H1 (cell line): Measurements from ENCODE around the gene CTF1. TPM values are rescaled to one million over a fixed set of nuclear protein-coding genes. Genes with fewer than 3 reads are reported as not detected.

Experiments
- CTCF ChIA-PET: fragments of 300-600 bp; sonication (Branson Sonifier 250); formaldehyde crosslinking; loops from one replicate; lab custom pipeline; 2021; ENCODE audit not compliant: partially characterized antibody; lab: Charles Lee
- POLR2A ChIA-PET: fragments of 300-600 bp; sonication (Branson Sonifier 250); formaldehyde crosslinking; loops from one replicate; lab custom pipeline; 2021; ENCODE audit warnings: inconsistent platforms; ENCODE audit not compliant: partially characterized antibody; lab: Charles Lee
- DNase-seq, 2 experiments: peaks; one replicate each; pipeline versions ENCODE4 v3.0.0 to v3.0.0-alpha.2; 2010 to 2022; ENCODE audit warnings: low spot score in 2 of 2, low read depth in 1 of 2, mixed read lengths in 1 of 2
- FAIRE-seq: peaks from 2 replicates; lab custom pipeline; 2011; peaks lifted over from hg19 to GRCh38; lab: Jason Lieb, UNC
- H2AFZ ChIP-seq: 2 replicates; pipeline ENCODE4 v1.8.1; 2012; ENCODE audit warnings: low read length, inconsistent platforms
- H2AK5ac ChIP-seq: 2 replicates; pipeline ENCODE4 v1.6.1; 2013; ENCODE audit warnings: low read depth, low read length
- H2BK120ac ChIP-seq: replicated peaks from 2 replicates; pipeline ENCODE3; 2013; ENCODE audit warnings: low read depth, low read length, inconsistent platforms
- H2BK12ac ChIP-seq: 2 replicates; pipeline ENCODE4 v1.6.1; 2013; ENCODE audit warnings: low read depth, low read length
- H2BK15ac ChIP-seq: 2 replicates; pipeline ENCODE4 v1.6.1; 2013; ENCODE audit warnings: low read length
- H2BK20ac ChIP-seq: 2 replicates; pipeline ENCODE4 v1.6.1; 2013; ENCODE audit warnings: low read length
- H2BK5ac ChIP-seq: 2 replicates; pipeline ENCODE4 v1.6.1; 2013; ENCODE audit warnings: low read depth, low read length
- H3K14ac ChIP-seq: 2 replicates; pipeline ENCODE4 v1.6.1; 2013; ENCODE audit warnings: inconsistent platforms; ENCODE audit not compliant: insufficient read length
- H3K18ac ChIP-seq: 2 replicates; pipeline ENCODE4 v1.6.1; 2013; ENCODE audit warnings: low read length; ENCODE audit errors: extremely low read depth
- H3K23ac ChIP-seq: 2 replicates; pipeline ENCODE4 v1.6.1; 2013; ENCODE audit warnings: inconsistent platforms; ENCODE audit not compliant: insufficient read length
- H3K23me2 ChIP-seq: 2 replicates; pipeline ENCODE4 v1.6.1; 2013; ENCODE audit warnings: low read depth, low read length
- H3K27ac ChIP-seq: 2 replicates; pipeline ENCODE4 v1.6.1; 2011; ENCODE audit warnings: low read depth, low read length, inconsistent platforms
- H3K27me3 ChIP-seq, 4 experiments: replicated peaks in 1 of 4; 1 replicate in 1 of 4; 2 replicates in 3 of 4; pipeline versions ENCODE4 v1.6.1 to v1.8.1; 2011 to 2013; ENCODE audit warnings: low read length in 3 of 4, mild to moderate bottlenecking in 3 of 4, inconsistent platforms in 2 of 4, mixed read lengths in 2 of 4, moderate library complexity in 1 of 4; ENCODE audit not compliant: control insufficient read depth in 3 of 4, insufficient read depth in 3 of 4; ENCODE audit errors: extremely low read depth in 1 of 4
- H3K36me3 ChIP-seq, 4 experiments: 2 replicates each; pipeline versions ENCODE4 v1.6.1 to v1.8.1; 2011 to 2013; ENCODE audit warnings: mild to moderate bottlenecking in 4 of 4, low read length in 3 of 4, moderate library complexity in 2 of 4, control low read depth in 1 of 4, inconsistent platforms in 1 of 4; ENCODE audit not compliant: insufficient read depth in 4 of 4, control insufficient read depth in 2 of 4
- H3K4ac ChIP-seq: replicated peaks from 2 replicates; pipeline ENCODE3; 2013; ENCODE audit warnings: low read length, low read depth, mixed read lengths, inconsistent platforms; ENCODE audit not compliant: insufficient read length
- H3K4me1 ChIP-seq, 4 experiments: replicated peaks in 1 of 4; 1 replicate in 1 of 4; 2 replicates in 3 of 4; pipeline versions ENCODE4 v1.6.1 to v1.8.1; 2011 to 2013; ENCODE audit warnings: low read length in 3 of 4, inconsistent platforms in 2 of 4, mixed read lengths in 1 of 4; ENCODE audit not compliant: insufficient read depth in 4 of 4, control insufficient read depth in 3 of 4
- H3K4me2 ChIP-seq, 2 experiments: 2 replicates each; pipeline versions ENCODE4 v1.6.1 to v1.8.1; 2011 to 2013; ENCODE audit warnings: low read depth in 2 of 2, low read length in 2 of 2, control low read depth in 1 of 2, inconsistent platforms in 1 of 2, mild to moderate bottlenecking in 1 of 2; ENCODE audit not compliant: insufficient read depth in 1 of 2
- H3K4me3 ChIP-seq, 4 experiments: fragments of 200-600, 300-600 bp in 1 of 4; sonication (generic), shearing (Covaris generic), sonication (Bioruptor Twin) in 1 of 4; 2 replicates each; pipeline versions ENCODE4 v1.5.1 to v1.8.1; 2011 to 2016; ENCODE audit warnings: low read length in 4 of 4, low read depth in 3 of 4, control low read depth in 2 of 4, inconsistent platforms in 2 of 4, mild to moderate bottlenecking in 2 of 4, mixed read lengths in 1 of 4, moderate library complexity in 1 of 4; ENCODE audit not compliant: insufficient read depth in 2 of 4; ENCODE audit errors: extremely low read depth in 1 of 4
- H3K56ac ChIP-seq: replicated peaks from 2 replicates; pipeline ENCODE3; 2013; ENCODE audit warnings: low read depth, mild to moderate bottlenecking, mixed read lengths, low read length, inconsistent platforms; ENCODE audit not compliant: insufficient read length
- H3K79me1 ChIP-seq: 2 replicates; pipeline ENCODE4 v1.6.1; 2013; ENCODE audit warnings: low read depth, low read length, control low read depth
- H3K79me2 ChIP-seq, 2 experiments: 2 replicates each; pipeline versions ENCODE4 v1.6.1 to v1.8.1; 2012 to 2013; ENCODE audit warnings: low read length in 2 of 2, mild to moderate bottlenecking in 2 of 2, inconsistent platforms in 1 of 2; ENCODE audit not compliant: insufficient read depth in 2 of 2, control insufficient read depth in 1 of 2
- H3K9ac ChIP-seq, 4 experiments: replicated peaks in 1 of 4; 1 replicate in 1 of 4; 2 replicates in 3 of 4; pipeline versions ENCODE4 v1.6.1 to v1.8.1; 2011 to 2013; ENCODE audit warnings: low read depth in 3 of 4, low read length in 3 of 4, control low read depth in 2 of 4, mild to moderate bottlenecking in 2 of 4, moderate library complexity in 2 of 4, inconsistent platforms in 1 of 4; ENCODE audit errors: extremely low read depth in 1 of 4
- H3K9me3 ChIP-seq, 2 experiments: 2 replicates each; pipeline versions ENCODE4 v1.6.1 to v1.8.1; 2012 to 2013; ENCODE audit warnings: mild to moderate bottlenecking in 2 of 2, moderate library complexity in 2 of 2, control low read depth in 1 of 2, inconsistent platforms in 1 of 2, low read depth in 1 of 2, low read length in 1 of 2, mixed read lengths in 1 of 2; ENCODE audit not compliant: insufficient read depth in 2 of 2
- H4K20me1 ChIP-seq, 2 experiments: replicated peaks in 1 of 2; 2 replicates each; pipeline versions ENCODE3 to v1.8.1; 2011 to 2013; ENCODE audit warnings: inconsistent platforms in 2 of 2, low read length in 2 of 2, mild to moderate bottlenecking in 1 of 2; ENCODE audit not compliant: insufficient read depth in 2 of 2, control insufficient read depth in 1 of 2
- H4K5ac ChIP-seq: 2 replicates; pipeline ENCODE4 v1.6.1; 2013; ENCODE audit warnings: low read length, low read depth, mixed read lengths, inconsistent platforms; ENCODE audit not compliant: insufficient read length
- H4K8ac ChIP-seq: 2 replicates; pipeline ENCODE4 v1.8.0; 2013; ENCODE audit warnings: mild to moderate bottlenecking, moderate library complexity, low read length, inconsistent platforms; ENCODE audit not compliant: insufficient read depth; ENCODE audit errors: extremely low read depth
- H4K91ac ChIP-seq: replicated peaks from 2 replicates; pipeline ENCODE3; 2013; ENCODE audit warnings: low read length, mixed read lengths, inconsistent platforms; ENCODE audit not compliant: insufficient read length
- EZH2 ChIP-seq: fragments of 200-600 bp; sonication (generic); IDR thresholded peaks from 2 replicates; pipeline ENCODE4 v1.7.1; 2012; ENCODE audit warnings: low read depth, mild to moderate bottlenecking, moderate library complexity, low read length, inconsistent platforms; ENCODE audit not compliant: severe bottlenecking
- NRF1 ChIP-seq: IDR thresholded peaks from 2 replicates; pipeline ENCODE4 v1.6.1; 2011; ENCODE audit warnings: mild to moderate bottlenecking, low read depth, low read length, improper control_type of control experiment
- SIN3A ChIP-seq, 2 experiments: IDR thresholded peaks in 1 of 2; conservative IDR thresholded peaks in 1 of 2; 2 replicates each; pipeline ENCODE4 v1.6.1; 2011 to 2012; ENCODE audit warnings: low read length in 2 of 2, improper control_type of control experiment in 1 of 2, low read depth in 1 of 2, mild to moderate bottlenecking in 1 of 2
- TAF1 ChIP-seq: IDR thresholded peaks from 2 replicates; pipeline ENCODE4 v1.6.1; 2011; ENCODE audit warnings: mild to moderate bottlenecking, low read depth, low read length
- WGBS, 2 experiments: shearing (Covaris generic) in 1 of 2; methylation state at CpG; one replicate each; pipeline versions ENCODE4 v1.1.6 to v1.1.7; 2013 to 2015; ENCODE audit warnings: low lambda C conversion rate in 2 of 2, mixed read lengths in 2 of 2, inconsistent platforms in 1 of 2, low coverage in 1 of 2, missing lambda C conversion rate in 1 of 2; ENCODE audit not compliant: insufficient replicate concordance in 2 of 2, insufficient coverage in 1 of 2, insufficient read length in 1 of 2; ENCODE audit errors: extremely low coverage in 1 of 2, missing lambda C conversion rate in 1 of 2; 5-methylcytosine and 5-hydroxymethylcytosine counted together
- polyA plus RNA-seq, 7 experiments: library from polyadenylated mRNA; depleted of rRNA in 3 of 7; stranded (reverse) in 5 of 7; unstranded in 2 of 7; fragments of >200 nt in 5 of 7; fragments of 200-250 nt in 2 of 7; gene quantifications; 1 replicate in 5 of 7; 2 replicates in 1 of 7; 4 replicates in 1 of 7; pipeline versions ENCODE4 v1.2.1 to v1.2.3, GENCODE V29; 2011 to 2013; ENCODE audit warnings: missing spikeins in 2 of 7, mixed read lengths in 2 of 7
- total RNA-seq: library from RNA; stranded (reverse); fragmentation: NEBNext Ultra II Directional; extraction: Animal tissue kit (Norgen Biotek cat#: 25700); gene quantifications from 2 replicates; pipeline ENCODE4 v1.2.1, GENCODE V29; 2021
- TF ChIP-seq, protein P1 (sequence below), 3 experiments: IDR thresholded peaks; 1 replicate in 2 of 3; 2 replicates in 1 of 3; pipeline versions ENCODE4 v1.5.1 to v1.6.1; 2011; ENCODE audit warnings: low read length in 3 of 3, mild to moderate bottlenecking in 3 of 3, inconsistent platforms in 2 of 3, low read depth in 1 of 3, moderate library complexity in 1 of 3; ENCODE audit not compliant: insufficient read depth in 1 of 3; ENCODE audit errors: control extremely low read depth in 1 of 3
- TF ChIP-seq, protein P2 (sequence below): IDR thresholded peaks from 2 replicates; pipeline ENCODE4 v1.6.1; 2012; ENCODE audit warnings: inconsistent platforms

The CTF1 gene
- total and polyA plus RNA-seq, 2 of the 8 experiments (the other 6 are each of a cell fraction or from before 2014, with no cell fraction given): 0.97 to 3.4 TPM

- Histone ChIP-seq H3K27me3 (no peaks in the 10 kb centered on the region), H3K9ac (peak overlapping the region in 3 of 4 experiments; percentile 51 to 58 (median 53); a peak in 5 of 7 replicates), H3K9me3 (no peaks in the 10 kb centered on the region), H3K36me3 (peaks cover 0 to 3% (median 0%) of the 10 kb centered on the region in 4 experiments; a peak in 3 of 8 replicates), H2BK120ac (no peak overlapping the region), H3K18ac (peak overlapping the region; percentile 90), H2AK5ac (0 out of 2 replicates have a peak overlapping the region, but pooled peaks have one; percentile 10), H3K14ac (no peak overlapping the region), H3K23me2 (peaks cover 12% of the 10 kb centered on the region), H4K20me1 (peaks cover 0 to 11% of the 10 kb centered on the region in 2 experiments), H4K8ac (no peak overlapping the region), H3K4ac (peak overlapping the region; percentile 32), H3K4me1 (peaks cover 0 to 32% (median 22%) of the 10 kb centered on the region in 4 experiments; a peak in 6 of 7 replicates), H2BK12ac (peak overlapping the region; percentile 22; the same call in 1 of the 2 replicates), H2AFZ (no peak overlapping the region), H3K23ac (no peak overlapping the region), H3K4me2 (peak overlapping the region; percentile 85 to 95), H3K56ac (peak overlapping the region; percentile 74), H2BK15ac (peak overlapping the region; percentile 74; the same call in 1 of the 2 replicates), H4K91ac (peak overlapping the region; percentile 82), H3K4me3 (peak overlapping the region; percentile 64 to 98 (median 68)), H4K5ac (peak overlapping the region; percentile 18), H3K27ac (no peak overlapping the region), H2BK20ac (no peak overlapping the region), H3K79me1 (no peaks in the 10 kb centered on the region), H3K79me2 (no peaks in the 10 kb centered on the region), H2BK5ac (peak overlapping the region; percentile 35; the same call in 1 of the 2 replicates)
- DNase-seq: peak in 1 of 2 experiments; percentile 63
- 17% methylated on average over 21 of the region's 21 CpGs; no CpG with 5 or more reads in 1 of the 2 experiments for WGBS, 2 experiments
- FAIRE-seq: no peak
- ChIA-PET POLR2A (interaction anchor here (0.6 to 4.4 kb wide), 19 partner anchors 8 to 267 kb away, joined by 3 to 23 read pairs (median 4); partner anchors contain the start of genes CTF1, FBXL19, HSD3B7 and KAT8), CTCF (interaction anchor here (0.9 to 1.7 kb wide), 6 partner anchors 8 to 105 kb away, joined by 3 to 10 read pairs (median 4); partner anchors contain the start of gene HSD3B7)
- TF ChIP-seq NRF1: no peak
- TF ChIP-seq, protein P1, sequence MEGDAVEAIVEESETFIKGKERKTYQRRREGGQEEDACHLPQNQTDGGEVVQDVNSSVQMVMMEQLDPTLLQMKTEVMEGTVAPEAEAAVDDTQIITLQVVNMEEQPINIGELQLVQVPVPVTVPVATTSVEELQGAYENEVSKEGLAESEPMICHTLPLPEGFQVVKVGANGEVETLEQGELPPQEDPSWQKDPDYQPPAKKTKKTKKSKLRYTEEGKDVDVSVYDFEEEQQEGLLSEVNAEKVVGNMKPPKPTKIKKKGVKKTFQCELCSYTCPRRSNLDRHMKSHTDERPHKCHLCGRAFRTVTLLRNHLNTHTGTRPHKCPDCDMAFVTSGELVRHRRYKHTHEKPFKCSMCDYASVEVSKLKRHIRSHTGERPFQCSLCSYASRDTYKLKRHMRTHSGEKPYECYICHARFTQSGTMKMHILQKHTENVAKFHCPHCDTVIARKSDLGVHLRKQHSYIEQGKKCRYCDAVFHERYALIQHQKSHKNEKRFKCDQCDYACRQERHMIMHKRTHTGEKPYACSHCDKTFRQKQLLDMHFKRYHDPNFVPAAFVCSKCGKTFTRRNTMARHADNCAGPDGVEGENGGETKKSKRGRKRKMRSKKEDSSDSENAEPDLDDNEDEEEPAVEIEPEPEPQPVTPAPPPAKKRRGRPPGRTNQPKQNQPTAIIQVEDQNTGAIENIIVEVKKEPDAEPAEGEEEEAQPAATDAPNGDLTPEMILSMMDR (IDR thresholded peaks at IDR 0.05; ENCODE audit: control extremely low read depth in 1 of 3, insufficient read depth in 1 of 3, low read depth in 1 of 3, low read length in 3 of 3): peak in 2 of 3 experiments; percentile 9 to 16; a peak in 1 of 4 replicates
- TF ChIP-seq EZH2: no peak
- TF ChIP-seq, protein P2, sequence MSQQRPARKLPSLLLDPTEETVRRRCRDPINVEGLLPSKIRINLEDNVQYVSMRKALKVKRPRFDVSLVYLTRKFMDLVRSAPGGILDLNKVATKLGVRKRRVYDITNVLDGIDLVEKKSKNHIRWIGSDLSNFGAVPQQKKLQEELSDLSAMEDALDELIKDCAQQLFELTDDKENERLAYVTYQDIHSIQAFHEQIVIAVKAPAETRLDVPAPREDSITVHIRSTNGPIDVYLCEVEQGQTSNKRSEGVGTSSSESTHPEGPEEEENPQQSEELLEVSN: no peak
- TF ChIP-seq TAF1: 0 out of 2 replicates have a peak, but pooled peaks have one; percentile 19
- 0 out of 4 replicates have a peak, but pooled peaks of 1 of the 2 experiments have one; percentile 26 for TF ChIP-seq SIN3A (conservative IDR thresholded peaks at IDR 0.05 in 1 of 2, IDR thresholded peaks at IDR 0.05 in 1 of 2; ENCODE audit: low read depth in 1 of 2, low read length in 2 of 2)
These were observed 53.5 kb downstream of the CTF1 start for GRCh38 chr16:30949650-30950515.
